Globus pallidus (tissue), 1 donor: ENCODE results near the gene BEST4.
"Not testable (repeated sequence)": the region's sequence is repeated elsewhere in the genome, so short reads cannot be mapped to it uniquely, and the experiment has no call there.

Experiments used
- DNase-seq: peaks from one replicate; pipeline ENCODE4 v3.0.0-alpha.2; 2015; ENCODE audit warnings: low spot score

The BEST4 gene

GRCh38 chr1:44777547-44777946, 10.4 kb downstream of the BEST4 start:
- DNase-seq, result no peak

- no peak for DNase-seq
These were observed 11.3 kb downstream of the BEST4 start for GRCh38 chr1:44776730-44777068.

- DNase-seq, result peak; percentile 26
These were observed 11.8 kb downstream of the BEST4 start for GRCh38 chr1:44775930-44776729.

- peak; percentile 92 for DNase-seq
These were observed 12.7 kb downstream of the BEST4 start, which contains the start of gene RPS8 for GRCh38 chr1:44775078-44775929. RPS8 (plus strand) TSS chr1:44775540; CDS start chr1:44775597, 57 bp downstream.

- DNase-seq, result not testable (repeated sequence)
These were observed 21.5 kb downstream of the BEST4 start for GRCh38 chr1:44766421-44766820.

GRCh38 chr1:44760876-44761275, 27.1 kb downstream of the BEST4 start:
- no peak for DNase-seq

GRCh38 chr1:44759077-44759476, 28.9 kb downstream of the BEST4 start:
- no peak for DNase-seq

GRCh38 chr1:44757420-44757819, 30.6 kb downstream of the BEST4 start:
- DNase-seq, result no peak

GRCh38 chr1:44747878-44748277, 40.1 kb downstream of the BEST4 start:
- no peak for DNase-seq

GRCh38 chr1:44743211-44743610, 44.8 kb downstream of the BEST4 start:
- DNase-seq, result no peak

GRCh38 chr1:44740179-44740617, 47.8 kb downstream of the BEST4 start:
- DNase-seq, result no peak

GRCh38 chr1:44739307-44740178, 48.4 kb downstream of the BEST4 start, which contains the start of gene KIF2C:
KIF2C (plus strand) TSS chr1:44739837; CDS start chr1:44739933, 96 bp downstream.
- peak; percentile 97 for DNase-seq

- not testable (repeated sequence) for DNase-seq
These were observed 49.0 kb downstream of the BEST4 start for GRCh38 chr1:44738953-44739306.

- DNase-seq, result no peak
These were observed 52.0 kb downstream of the BEST4 start for GRCh38 chr1:44735992-44736391.

- no peak for DNase-seq
These were observed 54.2 kb downstream of the BEST4 start for GRCh38 chr1:44733784-44734183.
